Measurements from ENCODE around the gene ARFGAP3.

ARFGAP3 gene

DNA sequence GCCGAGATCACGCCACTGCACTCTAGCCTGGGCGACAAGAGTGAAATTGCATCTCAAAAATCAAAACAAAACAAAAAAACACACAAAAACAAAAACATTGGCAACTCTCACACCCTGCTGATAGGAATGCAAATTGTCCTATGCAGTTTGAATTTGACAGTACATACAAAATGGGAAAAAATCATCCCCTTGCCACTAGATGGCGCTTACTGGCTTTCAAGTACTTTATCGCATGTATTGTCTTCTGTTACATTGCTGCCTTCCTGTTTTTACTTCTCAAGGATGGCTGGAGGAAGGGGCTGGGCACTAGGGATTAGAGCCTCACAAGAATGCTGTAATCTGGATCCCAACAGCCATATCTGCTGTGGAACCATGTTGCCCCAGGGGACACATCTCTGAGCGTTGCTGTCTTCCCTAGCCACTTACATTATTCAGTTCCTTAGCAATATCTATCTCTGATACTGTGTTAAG, 77.0 kb downstream of the ARFGAP3 start:
- H3K9ac ChIP-seq (ENCODE audit: low read depth, low read length): no peak overlapping the region
- no peaks in the 10 kb centered on the region for H3K79me2 ChIP-seq (ENCODE audit: insufficient read depth, low read length)
- H3K27ac ChIP-seq (ENCODE audit: low read length): no peak overlapping the region
- peak overlapping the region; percentile 55 for H2AFZ ChIP-seq (ENCODE audit: low read depth, low read length)
- no peak overlapping the region for H3K4me3 ChIP-seq (ENCODE audit: low read depth in 1 of 2, low read length in 2 of 2)
- no peaks in the 10 kb centered on the region for H3K27me3 ChIP-seq (ENCODE audit: insufficient read depth, low read length, poor library complexity)
- no peak overlapping the region for H3K4me2 ChIP-seq (ENCODE audit: insufficient read depth, low read length)
- ATAC-seq (ENCODE audit: insufficient read depth, low read depth): peak; percentile 91
- no peaks in the 10 kb centered on the region for H3K36me3 ChIP-seq (ENCODE audit: insufficient read depth, low read length)
- DNase-seq: peak; percentile 60
- no peaks in the 10 kb centered on the region; the same call in 1 of the 2 replicates for H3K4me1 ChIP-seq (ENCODE audit: insufficient read depth, low read length)
- no peaks in the 10 kb centered on the region for H4K20me1 ChIP-seq (ENCODE audit: insufficient read depth, low read length)
- H3K9me3 ChIP-seq (ENCODE audit: insufficient read depth, low read length, severe bottlenecking): no peaks in the 10 kb centered on the region
- no peak for TF ChIP-seq EZH2 (IDR thresholded peaks at IDR 0.05; ENCODE audit: borderline replicate concordance, low read depth, low read length, severe bottlenecking)
- TF ChIP-seq, protein P1, sequence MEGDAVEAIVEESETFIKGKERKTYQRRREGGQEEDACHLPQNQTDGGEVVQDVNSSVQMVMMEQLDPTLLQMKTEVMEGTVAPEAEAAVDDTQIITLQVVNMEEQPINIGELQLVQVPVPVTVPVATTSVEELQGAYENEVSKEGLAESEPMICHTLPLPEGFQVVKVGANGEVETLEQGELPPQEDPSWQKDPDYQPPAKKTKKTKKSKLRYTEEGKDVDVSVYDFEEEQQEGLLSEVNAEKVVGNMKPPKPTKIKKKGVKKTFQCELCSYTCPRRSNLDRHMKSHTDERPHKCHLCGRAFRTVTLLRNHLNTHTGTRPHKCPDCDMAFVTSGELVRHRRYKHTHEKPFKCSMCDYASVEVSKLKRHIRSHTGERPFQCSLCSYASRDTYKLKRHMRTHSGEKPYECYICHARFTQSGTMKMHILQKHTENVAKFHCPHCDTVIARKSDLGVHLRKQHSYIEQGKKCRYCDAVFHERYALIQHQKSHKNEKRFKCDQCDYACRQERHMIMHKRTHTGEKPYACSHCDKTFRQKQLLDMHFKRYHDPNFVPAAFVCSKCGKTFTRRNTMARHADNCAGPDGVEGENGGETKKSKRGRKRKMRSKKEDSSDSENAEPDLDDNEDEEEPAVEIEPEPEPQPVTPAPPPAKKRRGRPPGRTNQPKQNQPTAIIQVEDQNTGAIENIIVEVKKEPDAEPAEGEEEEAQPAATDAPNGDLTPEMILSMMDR (IDR thresholded peaks at IDR 0.05; ENCODE audit: borderline replicate concordance, extremely low read depth, low read length, poor library complexity, severe bottlenecking): peak; percentile 89

DNA sequence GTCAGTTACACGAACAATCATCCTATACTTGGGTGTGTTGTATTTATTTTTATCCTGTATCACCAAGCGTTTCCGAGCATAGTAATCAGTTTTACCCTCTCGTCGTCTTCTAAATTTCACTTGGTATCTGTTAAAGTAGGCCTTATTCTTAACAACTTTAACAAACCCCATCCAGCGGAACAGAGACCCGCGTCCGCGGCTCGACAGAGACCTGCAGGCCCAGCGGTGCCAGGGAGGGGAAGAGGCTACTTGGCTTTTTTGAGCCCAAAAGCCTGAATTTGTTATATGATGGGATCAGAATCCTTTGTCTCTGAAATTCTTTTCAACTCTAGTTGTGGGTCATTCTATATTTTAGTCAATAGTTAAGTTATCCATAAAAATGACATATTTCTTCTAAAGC, 79.9 kb downstream of the ARFGAP3 start:
- no peak for TF ChIP-seq EZH2 (IDR thresholded peaks at IDR 0.05; ENCODE audit: borderline replicate concordance, low read depth, low read length, severe bottlenecking)
- TF ChIP-seq, protein P1 (IDR thresholded peaks at IDR 0.05; ENCODE audit: borderline replicate concordance, extremely low read depth, low read length, poor library complexity, severe bottlenecking): no peak
- no peaks in the 10 kb centered on the region for H4K20me1 ChIP-seq (ENCODE audit: insufficient read depth, low read length)
- no peak overlapping the region for H3K27ac ChIP-seq (ENCODE audit: low read length)
- no peaks in the 10 kb centered on the region for H3K36me3 ChIP-seq (ENCODE audit: insufficient read depth, low read length)
- no peak overlapping the region for H2AFZ ChIP-seq (ENCODE audit: low read depth, low read length)
- no peaks in the 10 kb centered on the region for H3K9me3 ChIP-seq (ENCODE audit: insufficient read depth, low read length, severe bottlenecking)
- DNase-seq (no peak), ATAC-seq (ENCODE audit: insufficient read depth, low read depth) (no peak)
- H3K4me3 ChIP-seq (ENCODE audit: low read depth in 1 of 2, low read length in 2 of 2): no peak overlapping the region
- no peak overlapping the region for H3K9ac ChIP-seq (ENCODE audit: low read depth, low read length)
- no peaks in the 10 kb centered on the region for H3K79me2 ChIP-seq (ENCODE audit: insufficient read depth, low read length)
- H3K4me2 ChIP-seq (ENCODE audit: insufficient read depth, low read length): no peak overlapping the region
- no peaks in the 10 kb centered on the region for H3K27me3 ChIP-seq (ENCODE audit: insufficient read depth, low read length, poor library complexity)
- H3K4me1 ChIP-seq (ENCODE audit: insufficient read depth, low read length): no peaks in the 10 kb centered on the region; the same call in 1 of the 2 replicates

DNA sequence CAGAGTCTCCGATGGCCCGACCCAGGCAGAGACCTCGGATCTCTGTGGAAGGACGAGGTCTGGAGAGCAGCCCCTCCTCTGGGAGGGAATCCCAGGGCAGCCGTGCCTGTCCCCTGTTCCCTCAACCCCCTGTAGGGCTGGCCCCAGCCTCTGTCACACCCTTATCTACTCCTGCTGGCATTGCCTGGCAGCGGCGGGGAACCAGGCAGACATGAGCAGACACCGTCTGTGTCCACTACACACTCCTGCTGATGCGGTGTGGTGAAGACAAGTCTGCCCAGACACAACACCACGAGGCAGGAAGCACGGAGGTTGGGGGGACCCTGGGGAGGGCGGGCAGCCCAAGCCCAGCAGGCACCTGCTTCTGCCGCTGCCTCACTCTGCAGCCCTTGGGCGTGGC, 83.9 kb downstream of the ARFGAP3 start:
- H3K4me1 ChIP-seq (ENCODE audit: insufficient read depth, low read length): no peaks in the 10 kb centered on the region
- no peaks in the 10 kb centered on the region for H3K36me3 ChIP-seq (ENCODE audit: insufficient read depth, low read length)
- no peak overlapping the region for H3K4me3 ChIP-seq (ENCODE audit: low read depth in 1 of 2, low read length in 2 of 2)
- H3K4me2 ChIP-seq (ENCODE audit: insufficient read depth, low read length): no peak overlapping the region
- no peaks in the 10 kb centered on the region for H3K79me2 ChIP-seq (ENCODE audit: insufficient read depth, low read length)
- H3K27me3 ChIP-seq (ENCODE audit: insufficient read depth, low read length, poor library complexity): no peaks in the 10 kb centered on the region
- no peaks in the 10 kb centered on the region for H3K9me3 ChIP-seq (ENCODE audit: insufficient read depth, low read length, severe bottlenecking)
- H3K27ac ChIP-seq (ENCODE audit: low read length): no peak overlapping the region
- 0 out of 2 replicates have a peak, but pooled peaks cover 6% of the 10 kb centered on the region for H4K20me1 ChIP-seq (ENCODE audit: insufficient read depth, low read length)
- ATAC-seq (ENCODE audit: insufficient read depth, low read depth): no peak
- H2AFZ ChIP-seq (ENCODE audit: low read depth, low read length): no peak overlapping the region
- DNase-seq: no peak
- no peak overlapping the region for H3K9ac ChIP-seq (ENCODE audit: low read depth, low read length)
- TF ChIP-seq EZH2 (IDR thresholded peaks at IDR 0.05; ENCODE audit: borderline replicate concordance, low read depth, low read length, severe bottlenecking): no peak
- TF ChIP-seq, protein P1 (IDR thresholded peaks at IDR 0.05; ENCODE audit: borderline replicate concordance, extremely low read depth, low read length, poor library complexity, severe bottlenecking): no peak
